GM13976 (cell line): ENCODE measurements around the gene TMEM260.
"Not testable (repeated sequence)": the region's sequence is repeated elsewhere in the genome, so short reads cannot be mapped to it uniquely, and the experiment has no call there.

Source experiments
- DNase-seq: peaks from one replicate; pipeline ENCODE4 v3.0.0; 2012; ENCODE audit warnings: low spot score
- in situ Hi-C: fragments of 300-500 bp; cut with MboI; formaldehyde crosslinking; loops from one replicate; pipeline ENCODE4 v1.12.0; 2022; ENCODE audit warnings: low sequenced_read_pairs, mixed read lengths, inconsistent platforms; ENCODE audit not compliant: unreplicated experiment
- TF ChIP-seq, protein P1 (sequence below): IDR thresholded peaks from 2 replicates; pipeline ENCODE4 v1.5.1; 2012; ENCODE audit warnings: borderline replicate concordance, mild to moderate bottlenecking; ENCODE audit not compliant: insufficient read depth; ENCODE audit errors: extremely low read depth, missing control alignments, control extremely low read depth

TMEM260 gene

DNA sequence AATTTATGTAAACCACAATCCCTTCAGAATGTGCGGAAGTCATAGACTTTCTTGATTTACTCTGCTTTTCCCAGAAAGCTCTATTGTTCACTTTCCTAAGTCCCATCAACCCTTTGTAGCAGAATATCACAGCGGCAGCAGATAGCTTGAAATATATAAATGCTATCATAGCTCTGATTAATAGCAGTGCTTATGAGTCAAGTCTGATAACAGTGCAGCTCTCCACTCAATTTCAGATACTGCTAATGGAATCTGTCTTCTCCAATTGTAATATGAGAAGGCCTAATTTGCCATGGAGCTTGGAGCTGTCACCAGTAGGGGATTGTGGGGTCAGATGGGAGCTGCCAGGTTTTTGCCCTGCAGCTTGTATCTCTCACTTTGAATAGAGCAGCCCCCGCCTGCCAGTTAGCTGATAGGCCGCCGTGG is 10.9 kb downstream of the TMEM260 start:
- TF ChIP-seq, protein P1, sequence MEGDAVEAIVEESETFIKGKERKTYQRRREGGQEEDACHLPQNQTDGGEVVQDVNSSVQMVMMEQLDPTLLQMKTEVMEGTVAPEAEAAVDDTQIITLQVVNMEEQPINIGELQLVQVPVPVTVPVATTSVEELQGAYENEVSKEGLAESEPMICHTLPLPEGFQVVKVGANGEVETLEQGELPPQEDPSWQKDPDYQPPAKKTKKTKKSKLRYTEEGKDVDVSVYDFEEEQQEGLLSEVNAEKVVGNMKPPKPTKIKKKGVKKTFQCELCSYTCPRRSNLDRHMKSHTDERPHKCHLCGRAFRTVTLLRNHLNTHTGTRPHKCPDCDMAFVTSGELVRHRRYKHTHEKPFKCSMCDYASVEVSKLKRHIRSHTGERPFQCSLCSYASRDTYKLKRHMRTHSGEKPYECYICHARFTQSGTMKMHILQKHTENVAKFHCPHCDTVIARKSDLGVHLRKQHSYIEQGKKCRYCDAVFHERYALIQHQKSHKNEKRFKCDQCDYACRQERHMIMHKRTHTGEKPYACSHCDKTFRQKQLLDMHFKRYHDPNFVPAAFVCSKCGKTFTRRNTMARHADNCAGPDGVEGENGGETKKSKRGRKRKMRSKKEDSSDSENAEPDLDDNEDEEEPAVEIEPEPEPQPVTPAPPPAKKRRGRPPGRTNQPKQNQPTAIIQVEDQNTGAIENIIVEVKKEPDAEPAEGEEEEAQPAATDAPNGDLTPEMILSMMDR, result no peak
- in situ Hi-C loops, result no loop called here
- no peak for DNase-seq

DNA sequence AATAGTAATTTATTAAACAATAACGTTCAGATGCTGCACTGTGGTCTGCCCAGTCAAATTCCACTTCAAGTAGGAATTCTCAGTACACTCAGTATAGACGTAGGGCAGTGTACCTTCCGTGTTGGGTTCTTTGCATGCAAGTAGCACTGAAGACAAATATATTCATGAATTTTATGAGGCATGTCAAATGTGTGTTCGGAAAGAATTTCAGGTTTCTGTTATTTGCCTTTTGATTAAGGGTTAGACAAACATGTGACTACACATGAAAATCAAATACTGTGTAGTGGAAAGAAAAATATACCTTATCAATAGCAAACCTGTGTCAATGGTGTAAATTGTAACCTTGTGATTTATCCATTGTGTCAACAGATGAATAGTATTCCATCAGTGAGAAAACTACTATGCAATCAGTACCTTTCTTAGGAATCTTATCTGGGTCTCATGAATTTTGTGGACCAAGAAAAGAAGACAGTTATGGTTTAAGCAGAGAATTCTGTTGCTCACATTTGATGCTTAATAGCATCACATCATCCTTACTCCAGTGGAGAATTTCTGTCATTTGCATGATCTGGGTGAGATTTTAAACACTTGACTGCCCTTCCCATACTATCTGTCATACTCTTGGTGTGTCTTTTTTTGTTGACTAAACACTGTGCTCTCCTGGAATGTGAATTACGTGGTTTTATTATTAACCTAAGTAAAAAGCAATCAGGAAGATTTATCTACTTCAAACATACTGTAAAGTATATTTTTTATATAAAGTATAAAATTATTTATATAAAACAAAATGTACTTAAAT is 13.3 kb downstream of the TMEM260 start:
- TF ChIP-seq, protein P1, result no peak
- in situ Hi-C loops, result no loop called here
- no peak for DNase-seq

DNA sequence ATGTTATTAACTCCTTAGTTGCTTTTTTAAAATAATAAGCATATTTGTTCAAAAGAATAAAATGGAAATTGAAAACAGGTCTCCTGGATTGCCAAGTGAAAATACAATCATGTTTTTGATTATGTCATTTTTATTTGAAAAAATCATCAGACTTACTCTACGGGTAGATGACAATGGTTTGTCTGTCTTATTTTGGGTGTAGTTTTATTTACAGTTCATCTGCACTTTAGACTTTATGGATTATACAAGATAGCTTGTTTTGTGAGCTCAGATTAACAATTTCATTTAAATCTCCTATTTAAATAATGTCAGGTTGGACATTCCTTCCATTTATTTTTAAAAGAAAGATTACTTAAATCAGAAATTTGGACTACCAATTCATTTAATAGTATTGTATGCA is 14.8 kb downstream of the TMEM260 start:
- in situ Hi-C loops, result no loop called here
- TF ChIP-seq, protein P1, result no peak
- no peak for DNase-seq

DNA sequence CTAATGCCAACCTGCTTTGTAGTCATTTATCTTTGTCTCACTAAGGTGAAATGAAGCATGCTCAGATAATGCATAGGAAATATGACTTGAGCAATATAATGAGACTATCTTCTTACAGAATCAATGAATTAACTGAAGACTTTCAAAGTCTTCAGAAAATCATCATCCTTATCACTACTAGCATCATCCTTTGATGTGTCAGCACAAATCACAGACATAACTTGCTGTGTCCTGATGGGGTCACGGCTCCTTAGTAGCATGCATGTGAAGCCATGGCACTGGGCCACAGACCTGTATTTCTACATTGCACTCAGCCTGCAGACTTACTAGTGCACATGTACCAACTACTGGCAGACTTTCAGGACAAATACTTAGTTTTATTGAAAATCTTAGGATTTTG is 18.9 kb downstream of the TMEM260 start:
- TF ChIP-seq, protein P1, result no peak
- in situ Hi-C loops, result no loop called here
- DNase-seq, result no peak

DNA sequence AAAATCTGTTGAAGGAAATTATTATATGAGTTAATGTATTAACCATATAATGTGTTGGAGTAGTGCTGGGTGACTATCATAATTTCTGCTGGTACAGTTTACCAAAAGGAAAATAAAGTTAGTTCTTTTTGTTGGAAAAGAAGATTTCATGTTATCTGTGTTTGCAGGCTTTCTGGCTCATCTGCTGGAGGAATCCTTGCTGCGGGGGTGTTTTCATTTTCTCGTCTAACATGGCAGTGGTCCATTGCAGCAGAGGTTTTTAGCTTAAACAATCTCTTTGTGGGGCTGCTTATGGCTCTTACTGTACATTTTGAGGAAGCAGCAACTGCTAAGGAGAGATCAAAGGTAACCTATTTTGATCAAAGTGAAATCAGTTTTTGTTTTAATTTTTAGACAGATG is 24.1 kb downstream of the TMEM260 start:
- no peak for DNase-seq
- TF ChIP-seq, protein P1, result no peak
- in situ Hi-C loops, result no loop called here

DNA sequence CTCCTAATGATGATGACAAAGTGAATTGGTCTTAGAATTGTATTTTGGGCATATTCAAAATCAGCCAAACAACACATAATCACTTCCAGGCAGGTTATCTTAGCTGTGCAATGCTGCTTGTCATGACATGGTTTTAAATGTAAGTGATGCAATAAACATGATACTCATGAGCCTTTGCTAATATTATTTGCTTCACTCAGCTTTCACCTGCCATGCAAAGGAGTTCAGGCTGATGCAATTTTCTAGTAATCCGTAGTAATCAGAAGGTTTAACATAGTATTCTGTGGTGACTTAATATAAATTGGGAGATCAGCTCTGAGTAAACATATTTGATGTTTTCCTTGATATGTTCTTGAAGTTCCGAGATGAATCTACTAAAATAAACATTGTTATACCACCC is 29.1 kb downstream of the TMEM260 start:
- TF ChIP-seq, protein P1, result no peak
- in situ Hi-C loops, result no loop called here
- DNase-seq, result no peak

DNA sequence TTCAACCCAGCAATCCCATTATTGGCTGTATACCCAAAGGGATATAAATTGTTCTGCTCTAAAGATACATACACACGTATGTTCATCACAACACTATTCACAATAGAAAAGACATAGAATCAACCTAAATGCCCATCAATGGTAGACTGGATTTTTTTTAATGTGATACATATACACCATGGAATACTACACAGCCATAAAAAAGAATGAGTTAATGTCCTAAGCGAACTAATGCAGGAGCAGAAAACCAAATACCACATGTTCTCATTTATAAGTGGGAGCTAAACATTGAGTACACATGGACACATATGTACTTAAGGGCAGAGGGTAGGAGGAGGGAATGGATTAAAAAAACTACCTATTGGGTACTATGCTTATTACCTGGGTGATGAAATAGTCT is 32.1 kb downstream of the TMEM260 start:
- DNase-seq, in situ Hi-C loops: not testable (repeated sequence)
